ENCODE measurements around the gene ZFYVE26. TPM values are rescaled to one million over a fixed set of nuclear protein-coding genes. Genes with fewer than 3 reads are reported as not detected.

ZFYVE26 gene
- total RNA-seq, 1 donor from 2014 or later = 40.7 TPM

- peaks cover 19% of the 10 kb centered on the region for H3K36me3 Mint-ChIP-seq (ENCODE audit: low read depth)
- peak; percentile 75 for ATAC-seq (ENCODE audit: low read depth)
- H3K27ac Mint-ChIP-seq = no peak overlapping the region
- ChIA-PET POLR2A (interaction anchor here (0.8 to 1.7 kb wide), 2 partner anchors 21 to 237 kb away, joined by 5 to 6 read pairs; partner anchors contain the start of genes PIGH and ZFYVE26), CTCF (interaction anchor here (0.7 to 1.5 kb wide), 7 partner anchors 17 to 1270 kb away, joined by 3 to 6 read pairs (median 3); partner anchors contain the start of genes RAD51B and ZFYVE26)
- TF ChIP-seq, protein P1, sequence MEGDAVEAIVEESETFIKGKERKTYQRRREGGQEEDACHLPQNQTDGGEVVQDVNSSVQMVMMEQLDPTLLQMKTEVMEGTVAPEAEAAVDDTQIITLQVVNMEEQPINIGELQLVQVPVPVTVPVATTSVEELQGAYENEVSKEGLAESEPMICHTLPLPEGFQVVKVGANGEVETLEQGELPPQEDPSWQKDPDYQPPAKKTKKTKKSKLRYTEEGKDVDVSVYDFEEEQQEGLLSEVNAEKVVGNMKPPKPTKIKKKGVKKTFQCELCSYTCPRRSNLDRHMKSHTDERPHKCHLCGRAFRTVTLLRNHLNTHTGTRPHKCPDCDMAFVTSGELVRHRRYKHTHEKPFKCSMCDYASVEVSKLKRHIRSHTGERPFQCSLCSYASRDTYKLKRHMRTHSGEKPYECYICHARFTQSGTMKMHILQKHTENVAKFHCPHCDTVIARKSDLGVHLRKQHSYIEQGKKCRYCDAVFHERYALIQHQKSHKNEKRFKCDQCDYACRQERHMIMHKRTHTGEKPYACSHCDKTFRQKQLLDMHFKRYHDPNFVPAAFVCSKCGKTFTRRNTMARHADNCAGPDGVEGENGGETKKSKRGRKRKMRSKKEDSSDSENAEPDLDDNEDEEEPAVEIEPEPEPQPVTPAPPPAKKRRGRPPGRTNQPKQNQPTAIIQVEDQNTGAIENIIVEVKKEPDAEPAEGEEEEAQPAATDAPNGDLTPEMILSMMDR (IDR thresholded peaks at IDR 0.05) = no peak
- H3K4me1 Mint-ChIP-seq = no peaks in the 10 kb centered on the region
- intact Hi-C loops (cut with micrococcal nuclease) = loop anchor here (1.0 kb wide), 3 partner anchors 979 to 1270 kb away; no protein-coding TSS in a partner anchor
- no peaks in the 10 kb centered on the region for H3K27me3 Mint-ChIP-seq
- no peaks in the 10 kb centered on the region for H3K9me3 Mint-ChIP-seq
- no peak overlapping the region for H3K4me3 Mint-ChIP-seq
- no peak for DNase-seq
Observed at GRCh38 chr14:67837011-67837624, 20.7 kb upstream of the ZFYVE26 start.

DNA sequence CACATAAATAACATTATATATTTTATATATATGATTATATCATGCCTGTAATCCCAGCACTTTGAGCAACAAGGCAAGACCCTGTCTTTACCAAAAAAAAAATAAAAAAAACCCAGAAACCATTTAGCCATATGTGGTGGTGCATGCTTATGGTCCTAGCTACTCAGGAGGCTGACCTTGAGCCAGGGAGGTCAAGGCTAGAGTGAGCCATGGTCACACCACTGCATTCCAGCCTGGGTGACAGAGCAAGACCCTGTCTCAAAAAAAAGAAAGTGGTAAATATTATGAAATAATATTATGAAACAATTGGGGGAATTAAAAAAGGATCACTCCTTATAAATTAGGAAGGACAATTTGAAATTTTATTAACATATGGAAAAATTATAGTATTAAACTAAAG lies 19.2 kb upstream of the ZFYVE26 start:
- POLR2A ChIA-PET = no interaction called here
- H3K36me3 Mint-ChIP-seq (ENCODE audit: low read depth) = peaks cover 15% of the 10 kb centered on the region
- H3K27ac Mint-ChIP-seq = no peak overlapping the region
- H3K9me3 Mint-ChIP-seq = no peaks in the 10 kb centered on the region
- intact Hi-C loops (cut with micrococcal nuclease) = no loop called here
- TF ChIP-seq, protein P1 (IDR thresholded peaks at IDR 0.05) = no peak
- no peaks in the 10 kb centered on the region for H3K4me1 Mint-ChIP-seq
- ATAC-seq (ENCODE audit: low read depth) (no peak), DNase-seq (no peak)
- H3K27me3 Mint-ChIP-seq = no peaks in the 10 kb centered on the region
- H3K4me3 Mint-ChIP-seq = no peak overlapping the region
- CTCF ChIA-PET = interaction anchor here (0.6 kb wide), 2 partner anchors 60 to 1073 kb away, joined by 3 to 5 read pairs; no protein-coding TSS in a partner anchor

- CTCF ChIA-PET = no interaction called here
- peaks cover 23% of the 10 kb centered on the region for H3K36me3 Mint-ChIP-seq (ENCODE audit: low read depth)
- DNase-seq = no peak
- no peaks in the 10 kb centered on the region for H3K4me1 Mint-ChIP-seq
- TF ChIP-seq, protein P1 (IDR thresholded peaks at IDR 0.05) = no peak
- no peak overlapping the region for H3K27ac Mint-ChIP-seq
- H3K9me3 Mint-ChIP-seq = peaks cover 2% of the 10 kb centered on the region
- intact Hi-C loops (cut with micrococcal nuclease) = no loop called here
- H3K27me3 Mint-ChIP-seq = no peaks in the 10 kb centered on the region
- H3K4me3 Mint-ChIP-seq = no peak overlapping the region
- POLR2A ChIA-PET = no interaction called here
- ATAC-seq (ENCODE audit: low read depth) = no peak
Observed at GRCh38 chr14:67833403-67833802, 17.0 kb upstream of the ZFYVE26 start.

GRCh38 chr14:67831113-67831512 lies 14.7 kb upstream of the ZFYVE26 start:
- Mint-ChIP-seq H3K27me3 (no peaks in the 10 kb centered on the region), H3K9me3 (peaks cover 2% of the 10 kb centered on the region), H3K4me3 (no peak overlapping the region), H3K36me3 (ENCODE audit: low read depth) (peaks cover 40% of the 10 kb centered on the region), H3K4me1 (no peaks in the 10 kb centered on the region), H3K27ac (no peak overlapping the region)
- ChIA-PET CTCF (no interaction called here), POLR2A (no interaction called here)
- ATAC-seq (ENCODE audit: low read depth) = no peak
- no peak for DNase-seq
- intact Hi-C loops (cut with micrococcal nuclease) = no loop called here
- TF ChIP-seq, protein P1 (IDR thresholded peaks at IDR 0.05) = no peak

DNA sequence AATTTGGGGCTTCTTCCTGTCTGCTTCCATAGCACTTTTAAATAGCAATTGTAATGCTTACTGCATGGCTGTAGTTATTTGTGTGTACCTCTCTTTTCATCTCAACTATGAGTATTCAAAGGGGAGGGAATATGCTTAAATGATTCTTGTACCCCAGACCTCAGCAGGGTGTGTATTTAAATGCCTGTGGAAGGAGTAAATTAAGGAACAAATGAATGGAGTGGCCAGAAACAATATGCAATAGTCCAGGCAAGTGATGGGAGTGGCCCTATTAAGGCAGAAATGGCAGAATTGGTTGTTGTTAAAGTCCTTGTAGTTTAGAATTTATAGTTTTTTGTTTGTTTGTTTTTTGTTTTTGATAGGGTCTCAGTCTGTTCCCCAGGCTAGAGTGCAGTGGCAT lies 4.7 kb upstream of the ZFYVE26 start:
- ChIA-PET CTCF (no interaction called here), POLR2A (no interaction called here)
- DNase-seq (no peak), ATAC-seq (ENCODE audit: low read depth) (no peak)
- H3K9me3 Mint-ChIP-seq = peaks cover 2% of the 10 kb centered on the region
- H3K36me3 Mint-ChIP-seq (ENCODE audit: low read depth) = peaks cover 21% of the 10 kb centered on the region
- TF ChIP-seq, protein P1 (IDR thresholded peaks at IDR 0.05) = no peak
- peak overlapping the region; percentile 97 for H3K4me3 Mint-ChIP-seq
- no peak overlapping the region for H3K27ac Mint-ChIP-seq
- intact Hi-C loops (cut with micrococcal nuclease) = loop anchor here (2.0 kb wide), 1 partner anchor 1578 kb away; the partner anchor contains the start of genes ERH and SLC39A9
- peaks cover 35% of the 10 kb centered on the region for H3K4me1 Mint-ChIP-seq
- no peaks in the 10 kb centered on the region for H3K27me3 Mint-ChIP-seq
